GM12865 (cell line): ENCODE data around the gene HOXA1.

ENCODE experiments used
- DNase-seq: peaks from one replicate; pipeline ENCODE4 v3.0.0; 2010; ENCODE audit warnings: low read depth
- H3K4me3 ChIP-seq: 2 replicates; pipeline ENCODE4 v1.5.1; 2011; ENCODE audit warnings: mild to moderate bottlenecking, low read depth, low read length, control low read depth
- TF ChIP-seq, protein P1 (sequence below): IDR thresholded peaks from 2 replicates; pipeline ENCODE4 v1.5.1; 2011; ENCODE audit warnings: low read length, control low read depth, low read depth, inconsistent platforms; ENCODE audit not compliant: insufficient read depth; ENCODE audit errors: missing control alignments

The HOXA1 gene

DNA sequence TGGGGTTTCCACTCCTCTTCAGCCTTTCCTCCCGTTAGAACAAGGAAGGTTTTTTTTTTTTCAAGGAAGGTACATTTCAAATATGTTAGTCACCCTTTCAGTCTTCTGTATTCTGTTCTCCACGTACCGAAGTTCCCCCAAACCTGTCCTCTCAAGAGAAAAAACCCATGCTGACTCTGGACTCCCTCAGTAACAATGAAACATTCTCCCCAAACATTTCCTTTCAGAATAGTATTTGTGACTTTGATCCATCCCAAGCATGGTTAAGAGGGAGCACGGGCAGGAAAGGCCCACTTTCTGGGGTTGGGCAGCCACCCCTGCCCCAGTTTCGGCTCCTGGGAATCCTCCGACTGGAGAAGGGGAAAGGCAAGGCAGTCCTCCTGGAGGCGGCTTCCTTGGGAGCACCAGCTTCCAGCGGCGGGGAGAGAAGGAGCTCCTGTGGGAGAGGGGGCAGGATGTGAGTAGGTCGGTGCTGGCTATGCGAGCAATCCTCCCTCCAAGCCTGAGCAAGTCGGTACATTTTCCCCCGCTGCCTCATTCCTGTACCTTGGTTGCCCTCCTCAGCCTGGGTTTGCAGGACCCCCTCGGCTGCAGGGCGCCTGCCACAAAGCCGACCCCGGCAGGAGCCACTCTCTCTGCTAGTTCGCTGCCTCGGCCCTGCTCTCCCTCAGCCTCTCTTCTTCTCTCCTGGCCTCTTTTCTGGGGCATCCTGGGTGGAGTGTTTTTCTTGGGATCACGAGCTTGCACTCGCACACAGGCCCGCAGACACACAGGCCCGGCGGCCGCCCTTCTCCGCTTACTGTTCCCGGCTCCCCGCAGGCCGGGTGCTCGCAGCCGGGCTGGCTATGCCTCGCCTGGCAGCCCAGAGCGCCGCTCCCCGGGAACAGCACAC lies 2.1 kb upstream of the HOXA1 start:
- no peak overlapping the region for H3K4me3 ChIP-seq
- TF ChIP-seq, protein P1, sequence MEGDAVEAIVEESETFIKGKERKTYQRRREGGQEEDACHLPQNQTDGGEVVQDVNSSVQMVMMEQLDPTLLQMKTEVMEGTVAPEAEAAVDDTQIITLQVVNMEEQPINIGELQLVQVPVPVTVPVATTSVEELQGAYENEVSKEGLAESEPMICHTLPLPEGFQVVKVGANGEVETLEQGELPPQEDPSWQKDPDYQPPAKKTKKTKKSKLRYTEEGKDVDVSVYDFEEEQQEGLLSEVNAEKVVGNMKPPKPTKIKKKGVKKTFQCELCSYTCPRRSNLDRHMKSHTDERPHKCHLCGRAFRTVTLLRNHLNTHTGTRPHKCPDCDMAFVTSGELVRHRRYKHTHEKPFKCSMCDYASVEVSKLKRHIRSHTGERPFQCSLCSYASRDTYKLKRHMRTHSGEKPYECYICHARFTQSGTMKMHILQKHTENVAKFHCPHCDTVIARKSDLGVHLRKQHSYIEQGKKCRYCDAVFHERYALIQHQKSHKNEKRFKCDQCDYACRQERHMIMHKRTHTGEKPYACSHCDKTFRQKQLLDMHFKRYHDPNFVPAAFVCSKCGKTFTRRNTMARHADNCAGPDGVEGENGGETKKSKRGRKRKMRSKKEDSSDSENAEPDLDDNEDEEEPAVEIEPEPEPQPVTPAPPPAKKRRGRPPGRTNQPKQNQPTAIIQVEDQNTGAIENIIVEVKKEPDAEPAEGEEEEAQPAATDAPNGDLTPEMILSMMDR = no peak
- DNase-seq = no peak

- TF ChIP-seq, protein P1 = no peak
- peak overlapping the region; percentile 84 for H3K4me3 ChIP-seq
- DNase-seq = peak; percentile 16
Observed at GRCh38 chr7:27096768-27097514, 1.1 kb upstream of the HOXA1 start.

GRCh38 chr7:27095050-27095896 lies 527 bp downstream of the HOXA1 start:
- TF ChIP-seq, protein P1 = no peak
- H3K4me3 ChIP-seq = peak overlapping the region; percentile 84
- no peak for DNase-seq

DNA sequence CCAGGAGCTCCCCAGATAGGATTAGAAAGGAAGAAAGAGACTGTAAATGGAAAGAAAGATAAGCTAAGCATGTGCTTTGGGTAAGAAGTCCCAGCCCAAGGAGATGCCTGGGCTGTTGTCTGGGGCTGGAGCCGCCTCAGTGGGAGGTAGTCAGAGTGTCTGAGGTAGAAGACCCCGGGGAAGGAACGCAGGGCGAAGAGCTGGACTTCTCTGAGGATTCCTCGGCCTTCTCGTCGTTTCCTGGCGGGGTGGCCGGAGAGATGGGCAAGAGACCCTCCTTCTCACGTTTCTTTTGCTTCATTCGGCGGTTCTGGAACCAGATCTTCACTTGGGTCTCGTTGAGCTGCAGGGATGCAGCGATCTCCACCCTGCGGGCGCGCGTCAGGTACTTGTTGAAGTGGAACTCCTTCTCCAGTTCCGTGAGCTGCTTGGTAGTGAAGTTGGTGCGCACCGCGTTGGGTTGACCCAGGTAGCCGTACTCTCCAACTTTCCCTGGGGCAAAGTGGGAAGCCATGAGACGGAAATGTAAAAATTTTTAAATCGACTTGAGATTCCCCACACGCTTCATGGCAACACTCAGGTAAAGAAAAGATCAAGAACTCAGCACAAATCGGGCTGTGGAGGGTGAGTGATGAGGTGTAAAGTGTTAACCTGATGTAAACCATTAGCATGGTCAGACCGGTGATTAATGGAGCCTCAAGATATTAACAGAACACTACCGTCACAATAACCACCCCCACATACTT lies 1.3 kb downstream of the HOXA1 start:
- TF ChIP-seq, protein P1 = no peak
- no peak overlapping the region for H3K4me3 ChIP-seq
- no peak for DNase-seq

DNA sequence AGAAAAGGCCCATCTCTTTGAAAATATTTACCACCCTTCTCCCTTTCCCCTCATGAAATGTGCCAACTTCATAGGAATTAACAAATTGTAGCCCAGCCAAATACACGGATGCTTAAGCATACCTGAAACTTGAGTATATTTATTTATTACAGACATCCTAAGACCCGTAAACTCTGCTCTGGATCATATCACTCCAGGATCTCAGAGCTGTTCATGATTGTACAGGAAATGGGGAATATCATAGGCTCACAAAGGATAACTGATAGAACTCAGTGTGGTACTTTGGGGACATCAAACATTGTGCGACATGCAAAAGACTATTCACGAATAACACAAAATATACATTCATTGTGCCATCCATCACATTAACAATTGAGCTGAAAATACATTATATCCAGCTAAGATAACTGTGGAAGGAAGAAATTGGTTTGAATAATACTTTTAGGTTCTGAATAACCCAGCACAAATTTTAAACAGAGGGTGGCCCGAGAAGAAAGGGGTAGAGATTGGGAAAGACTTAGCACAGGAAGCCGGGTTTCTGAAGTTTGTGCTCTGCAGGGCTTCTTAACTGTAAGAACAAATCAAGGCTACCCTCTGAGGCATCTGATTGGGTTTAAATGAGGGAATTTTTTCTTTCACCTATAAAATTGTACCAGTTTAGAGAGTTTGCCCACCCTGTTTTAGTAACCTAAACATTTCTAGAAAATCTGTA lies 2.5 kb downstream of the HOXA1 start:
- TF ChIP-seq, protein P1 = no peak
- DNase-seq = no peak
- no peak overlapping the region for H3K4me3 ChIP-seq

DNA sequence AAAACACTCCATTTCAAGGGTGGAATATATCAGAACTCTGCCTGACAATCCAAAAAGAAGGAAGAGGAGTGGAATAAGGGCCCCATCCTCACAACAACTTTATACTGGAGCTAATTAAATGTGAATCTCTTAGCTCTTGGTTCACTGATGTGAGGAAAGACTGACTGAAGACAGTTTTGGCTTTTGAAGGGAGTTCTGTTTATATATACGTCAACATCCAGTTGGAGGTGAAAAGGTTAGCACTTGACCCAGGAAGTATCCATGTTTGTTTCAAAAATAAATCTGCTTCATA lies 3.0 kb downstream of the HOXA1 start:
- no peak for DNase-seq
- TF ChIP-seq, protein P1 = no peak
- H3K4me3 ChIP-seq = no peak overlapping the region
